HCT116 (cell line): ENCODE results near the gene OVOL1. TPM values are rescaled to one million over a fixed set of nuclear protein-coding genes. Genes with fewer than 3 reads are reported as not detected.

Experiments
- ATAC-seq: fragments of 200-7000 bp; cut with Tn5 transposase; 2 replicates; pipeline ENCODE4 v1.9.1; 2020; ENCODE audit warnings: mild to moderate bottlenecking, moderate library complexity
- BruUV-seq: library from RNA; stranded (reverse); fragments of 400-500 nt; replicated peaks from 2 replicates; lab custom pipeline; 2021; lab: Mats Ljungman, UMichigan
- CTCF ChIA-PET: fragments of 300-600 bp; sonication (Branson Sonifier 250); formaldehyde crosslinking; loops from one replicate; lab custom pipeline; 2021; ENCODE audit warnings: antibody characterized with exemption; lab: Charles Lee
- POLR2A ChIA-PET: fragments of 300-600, 350-600 bp; sonication (Branson Sonifier 250); formaldehyde crosslinking; loops from one replicate; lab custom pipeline; 2021; ENCODE audit warnings: antibody characterized with exemption; lab: Charles Lee
- RAD21 ChIA-PET, 2 experiments: fragments of 300-600 bp; sonication (Branson Sonifier 250); formaldehyde crosslinking; loops; one replicate each; lab custom pipeline; 2023; ENCODE audit warnings: low total read pairs in 2 of 2; ENCODE audit not compliant: uncharacterized antibody in 2 of 2, unreplicated experiment in 2 of 2, low non-redundant PET in 1 of 2; lab: Charles Lee
- DNase-seq: peaks from one replicate; pipeline ENCODE4 v3.0.0-alpha.2; 2010; ENCODE audit warnings: low read depth, low spot score
- H2AFZ ChIP-seq: fragments of 200-600 bp; shearing (Covaris generic), sonication (generic); 2 replicates; pipeline ENCODE4 v1.6.1; 2017; ENCODE audit warnings: low read depth, mixed run types, mixed read lengths, antibody characterized with exemption, low read length; ENCODE audit not compliant: poor library complexity, severe bottlenecking
- H3K27ac ChIP-seq: 2 replicates; pipeline ENCODE4 v1.5.1; 2012; ENCODE audit warnings: low read depth, low read length
- H3K27me3 ChIP-seq: fragments of 200-600 bp; sonication (generic); 2 replicates; pipeline ENCODE4 v1.6.1; 2016; ENCODE audit warnings: mixed run types, low read length, mixed read lengths; ENCODE audit not compliant: insufficient read depth
- H3K36me3 ChIP-seq, 2 experiments: fragments of 200-500 bp in 1 of 2; fragments of 200-600 bp in 1 of 2; sonication (Bioruptor generic) in 1 of 2; sonication (generic) in 1 of 2; 2 replicates each; pipeline versions ENCODE4 v1.5.1 to v1.6.1; 2014 to 2016; ENCODE audit warnings: low read length in 2 of 2, inconsistent platforms in 1 of 2, mixed read lengths in 1 of 2, mixed run types in 1 of 2; ENCODE audit not compliant: insufficient read depth in 2 of 2, control insufficient read depth in 1 of 2
- H3K4me1 ChIP-seq, 2 experiments: fragments of 200-600 bp in 1 of 2; sonication (generic) in 1 of 2; 2 replicates each; pipeline versions ENCODE4 v1.5.1 to v1.6.1; 2012 to 2017; ENCODE audit warnings: low read length in 2 of 2, inconsistent platforms in 1 of 2, mild to moderate bottlenecking in 1 of 2, mixed read lengths in 1 of 2, mixed run types in 1 of 2, moderate library complexity in 1 of 2; ENCODE audit not compliant: insufficient read depth in 2 of 2, control insufficient read depth in 1 of 2
- H3K4me2 ChIP-seq: fragments of 200-600 bp; sonication (generic); 2 replicates; pipeline ENCODE4 v1.6.1; 2017; ENCODE audit warnings: mixed run types, low read length, mixed read lengths
- H3K4me3 ChIP-seq, 2 experiments: fragments of 200-600 bp in 1 of 2; sonication (generic) in 1 of 2; replicated peaks in 1 of 2; 2 replicates each; pipeline ENCODE4 v1.5.1; 2011 to 2016; ENCODE audit warnings: low read length in 2 of 2, control low read depth in 1 of 2, low read depth in 1 of 2, mild to moderate bottlenecking in 1 of 2, mixed read lengths in 1 of 2, mixed run types in 1 of 2
- H3K79me2 ChIP-seq: fragments of 200-600 bp; sonication (generic); 2 replicates; pipeline ENCODE4 v1.6.1; 2017; ENCODE audit warnings: mild to moderate bottlenecking, mixed run types, low read length, moderate library complexity, mixed read lengths; ENCODE audit not compliant: insufficient read depth
- H3K9ac ChIP-seq: fragments of 200-600 bp; sonication (generic); 2 replicates; pipeline ENCODE4 v1.6.1; 2016; ENCODE audit warnings: low read length, mixed read lengths
- H3K9me2 ChIP-seq: fragments of 200-600 bp; sonication (generic), shearing (Covaris generic); 2 replicates; pipeline ENCODE4 v1.6.1; 2017; ENCODE audit warnings: mixed run types, mild to moderate bottlenecking, moderate library complexity; ENCODE audit not compliant: insufficient read depth
- H3K9me3 ChIP-seq, 2 experiments: fragments of 200-500 bp in 1 of 2; fragments of 200-600 bp in 1 of 2; sonication (Bioruptor generic) in 1 of 2; sonication (generic) in 1 of 2; 2 replicates each; pipeline ENCODE4 v1.6.1; 2014 to 2017; ENCODE audit warnings: low read length in 2 of 2, mixed read lengths in 2 of 2, inconsistent platforms in 1 of 2, low read depth in 1 of 2, mild to moderate bottlenecking in 1 of 2, mixed run types in 1 of 2, moderate library complexity in 1 of 2; ENCODE audit not compliant: control insufficient read depth in 1 of 2, insufficient read depth in 1 of 2
- H4K20me1 ChIP-seq: fragments of 200-600 bp; sonication (generic), shearing (Covaris generic); 2 replicates; pipeline ENCODE4 v1.6.1; 2017; ENCODE audit warnings: mixed run types, mild to moderate bottlenecking, moderate library complexity; ENCODE audit not compliant: insufficient read depth
- CEBPB ChIP-seq: IDR thresholded peaks from 2 replicates; pipeline ENCODE4 v1.6.1; 2012; ENCODE audit warnings: low read depth
- CTCF ChIP-seq, 3 experiments: fragments of 200-600 bp in 1 of 3; sonication (generic) in 1 of 3; IDR thresholded peaks in 2 of 3; conservative IDR thresholded peaks in 1 of 3; 2 replicates each; pipeline ENCODE4 v1.5.1; 2012 to 2017; ENCODE audit warnings: low read depth in 2 of 3, low read length in 2 of 3, antibody characterized with exemption in 1 of 3, borderline replicate concordance in 1 of 3, control low read depth in 1 of 3, mild to moderate bottlenecking in 1 of 3, mixed read lengths in 1 of 3, mixed run types in 1 of 3, moderate library complexity in 1 of 3; ENCODE audit not compliant: insufficient read depth in 1 of 3
- ELF1 ChIP-seq: IDR thresholded peaks from 2 replicates; pipeline ENCODE4 v1.6.1; 2012; ENCODE audit warnings: low read depth, borderline replicate concordance
- EZH2phosphoT487 ChIP-seq: fragments of 200-600 bp; IDR thresholded peaks from 2 replicates; pipeline ENCODE4 v1.6.1; 2018; ENCODE audit warnings: antibody characterized with exemption, borderline replicate concordance
- FOSL1 ChIP-seq: IDR thresholded peaks from 2 replicates; pipeline ENCODE4 v1.6.1; 2012; ENCODE audit warnings: low read depth
- SP1 ChIP-seq: IDR thresholded peaks from 2 replicates; pipeline ENCODE4 v1.6.1; 2012; ENCODE audit warnings: low read depth
- SRF ChIP-seq: IDR thresholded peaks from 2 replicates; pipeline ENCODE4 v1.6.1; 2012; ENCODE audit warnings: low read depth
- YY1 ChIP-seq: IDR thresholded peaks from 2 replicates; pipeline ENCODE4 v1.6.1; 2011; ENCODE audit warnings: low read length, low read depth, moderate library complexity, mild to moderate bottlenecking; ENCODE audit not compliant: insufficient replicate concordance; ENCODE audit errors: extremely low read depth
- ZNF274 ChIP-seq: fragments of 200-500 bp; sonication (Bioruptor generic); IDR thresholded peaks from 2 replicates; pipeline ENCODE4 v1.6.1; 2014; ENCODE audit warnings: mild to moderate bottlenecking, low read depth, low read length, inconsistent platforms
- intact Hi-C: fragments of 100-400 bp; cut with micrococcal nuclease; formaldehyde crosslinking; loops from 2 replicates; pipeline ENCODE4 v1.10.0; 2022
- total RNA-seq: library from RNA; stranded (reverse); gene quantifications from one replicate; pipeline ENCODE4 v1.2.1, GENCODE V29; 2021; ENCODE audit not compliant: unreplicated experiment

The OVOL1 gene
- total RNA-seq, 1 experiment from 2014 or later = 14.7 TPM

- Histone ChIP-seq H2AFZ (no peak overlapping the region), H3K9me2 (no peaks in the 10 kb centered on the region), H3K9ac (no peak overlapping the region), H3K27ac (no peak overlapping the region), H3K4me1 (no peaks in the 10 kb centered on the region), H3K9me3 (no peaks in the 10 kb centered on the region), H3K4me3 (no peak overlapping the region), H3K36me3 (no peaks in the 10 kb centered on the region), H3K27me3 (no peaks in the 10 kb centered on the region), H3K79me2 (no peaks in the 10 kb centered on the region), H3K4me2 (no peak overlapping the region), H4K20me1 (no peaks in the 10 kb centered on the region)
- BruUV-seq = no TSS peak
- intact Hi-C loops = no loop called here
- POLR2A ChIA-PET = interaction anchor here (0.7 kb wide), 1 partner anchor 84 kb away, joined by 3 read pairs; no protein-coding TSS in a partner anchor
- CTCF ChIA-PET = interaction anchor here (1.0 kb wide), 1 partner anchor 24 kb away, joined by 3 read pairs; the partner anchor contains the start of gene AP5B1
- ATAC-seq (no peak), DNase-seq (no peak)
- RAD21 ChIA-PET = no interaction called here
- no peak for TF ChIP-seq EZH2phosphoT487
- TF ChIP-seq ELF1 = no peak
- no peak for TF ChIP-seq YY1
- TF ChIP-seq CEBPB = no peak
- no peak for TF ChIP-seq SRF
- TF ChIP-seq FOSL1 = no peak
- no peak for TF ChIP-seq ZNF274
- TF ChIP-seq SP1 = no peak
- TF ChIP-seq CTCF (IDR thresholded peaks at IDR 0.05 in 2 of 3, conservative IDR thresholded peaks at IDR 0.05 in 1 of 3; ENCODE audit: borderline replicate concordance in 1 of 3, insufficient read depth in 1 of 3, low read depth in 2 of 3, low read length in 2 of 3) = no peak
Measured at GRCh38 chr11:65803797-65804492, 17.1 kb downstream of the OVOL1 start.
